CD4-positive, alpha-beta T cell treated with Interleukin-15 for 1 hour (primary cell): ENCODE results near the gene BMI1.
A peak's percentile ranks its signal among the peaks of the same experiment; 100 is the strongest.
"Not testable (repeated sequence)": the region's sequence is repeated elsewhere in the genome, so short reads cannot be mapped to it uniquely, and the experiment has no call there.

Experiments
- DNase-seq: peaks from one replicate; pipeline ENCODE4 v3.0.0-alpha.2; 2020

BMI1 gene

GRCh38 chr10:22340329-22341189 is 19.7 kb downstream of the BMI1 start:
- peak; percentile 72 for DNase-seq

- DNase-seq: no peak
Measured at GRCh38 chr10:22341190-22341925, 20.5 kb downstream of the BMI1 start.

- no peak for DNase-seq
Measured at GRCh38 chr10:22341926-22342196, 21.0 kb downstream of the BMI1 start.

- DNase-seq: no peak
Measured at GRCh38 chr10:22342421-22342820, 21.5 kb downstream of the BMI1 start.

GRCh38 chr10:22343731-22344130 is 22.8 kb downstream of the BMI1 start:
- no peak for DNase-seq

GRCh38 chr10:22344249-22344648 is 23.4 kb downstream of the BMI1 start:
- DNase-seq: no peak

GRCh38 chr10:22344781-22345300 is 23.9 kb downstream of the BMI1 start:
- DNase-seq: no peak

GRCh38 chr10:22345301-22346095 is 24.6 kb downstream of the BMI1 start, which contains the start of gene SPAG6:
TSS of gene SPAG6 (plus strand) at chr10:22345496. CDS start at chr10:22345612, 116 bp downstream.
- DNase-seq: peak; percentile 82

GRCh38 chr10:22346096-22346661 is 25.3 kb downstream of the BMI1 start:
- no peak for DNase-seq

- DNase-seq: no peak
Measured at GRCh38 chr10:22349755-22350154, 28.9 kb downstream of the BMI1 start.

- DNase-seq: no peak
Measured at GRCh38 chr10:22351131-22351703, 30.3 kb downstream of the BMI1 start.

GRCh38 chr10:22356324-22356873 is 35.5 kb downstream of the BMI1 start:
- no peak for DNase-seq

GRCh38 chr10:22357770-22358169 is 36.9 kb downstream of the BMI1 start:
- not testable (repeated sequence) for DNase-seq

- DNase-seq: no peak
Measured at GRCh38 chr10:22363305-22363704, 42.4 kb downstream of the BMI1 start.

- DNase-seq: no peak
Measured at GRCh38 chr10:22364407-22365140, 43.7 kb downstream of the BMI1 start.

- no peak for DNase-seq
Measured at GRCh38 chr10:22365233-22365632, 44.3 kb downstream of the BMI1 start.

- no peak for DNase-seq
Measured at GRCh38 chr10:22365644-22366434, 44.9 kb downstream of the BMI1 start.

- DNase-seq: no peak
Measured at GRCh38 chr10:22366435-22366703, 45.5 kb downstream of the BMI1 start.

GRCh38 chr10:22366771-22367170 is 45.9 kb downstream of the BMI1 start:
- no peak for DNase-seq

GRCh38 chr10:22367471-22367870 is 46.6 kb downstream of the BMI1 start:
- DNase-seq: no peak

GRCh38 chr10:22368402-22368801 is 47.5 kb downstream of the BMI1 start:
- no peak for DNase-seq
